GM12872 (cell line): ENCODE results near the gene RAP1A.

ENCODE experiments used
- TF ChIP-seq, protein P1 (sequence below): IDR thresholded peaks from 3 replicates; pipeline ENCODE4 v1.5.1; 2011; ENCODE audit warnings: low read depth, mild to moderate bottlenecking, low read length, moderate library complexity; ENCODE audit not compliant: insufficient read depth

Gene RAP1A

GRCh38 chr1:111648806-111649205 lies 29.2 kb downstream of the RAP1A start:
- TF ChIP-seq, protein P1, sequence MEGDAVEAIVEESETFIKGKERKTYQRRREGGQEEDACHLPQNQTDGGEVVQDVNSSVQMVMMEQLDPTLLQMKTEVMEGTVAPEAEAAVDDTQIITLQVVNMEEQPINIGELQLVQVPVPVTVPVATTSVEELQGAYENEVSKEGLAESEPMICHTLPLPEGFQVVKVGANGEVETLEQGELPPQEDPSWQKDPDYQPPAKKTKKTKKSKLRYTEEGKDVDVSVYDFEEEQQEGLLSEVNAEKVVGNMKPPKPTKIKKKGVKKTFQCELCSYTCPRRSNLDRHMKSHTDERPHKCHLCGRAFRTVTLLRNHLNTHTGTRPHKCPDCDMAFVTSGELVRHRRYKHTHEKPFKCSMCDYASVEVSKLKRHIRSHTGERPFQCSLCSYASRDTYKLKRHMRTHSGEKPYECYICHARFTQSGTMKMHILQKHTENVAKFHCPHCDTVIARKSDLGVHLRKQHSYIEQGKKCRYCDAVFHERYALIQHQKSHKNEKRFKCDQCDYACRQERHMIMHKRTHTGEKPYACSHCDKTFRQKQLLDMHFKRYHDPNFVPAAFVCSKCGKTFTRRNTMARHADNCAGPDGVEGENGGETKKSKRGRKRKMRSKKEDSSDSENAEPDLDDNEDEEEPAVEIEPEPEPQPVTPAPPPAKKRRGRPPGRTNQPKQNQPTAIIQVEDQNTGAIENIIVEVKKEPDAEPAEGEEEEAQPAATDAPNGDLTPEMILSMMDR: no peak

DNA sequence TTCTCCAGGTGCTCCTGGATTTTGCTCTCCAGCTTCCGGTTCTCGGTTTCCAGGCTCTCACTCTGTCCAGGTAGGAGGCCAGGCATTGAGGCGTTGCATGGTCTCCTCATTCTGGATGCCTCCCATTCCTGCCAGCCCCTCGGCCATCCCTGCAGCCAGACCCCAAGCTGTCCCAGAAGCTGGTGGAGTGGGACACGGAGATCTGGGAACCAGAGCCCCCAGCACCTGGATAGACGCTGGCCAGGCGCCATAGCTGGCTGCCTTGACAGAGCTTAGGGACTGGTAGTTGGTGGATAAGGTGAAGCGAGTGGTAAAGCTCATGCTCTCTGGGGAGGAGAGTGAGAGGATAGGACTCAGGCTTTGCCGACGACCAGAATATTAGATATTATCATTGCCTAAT lies 29.6 kb downstream of the RAP1A start:
- TF ChIP-seq, protein P1: no peak

DNA sequence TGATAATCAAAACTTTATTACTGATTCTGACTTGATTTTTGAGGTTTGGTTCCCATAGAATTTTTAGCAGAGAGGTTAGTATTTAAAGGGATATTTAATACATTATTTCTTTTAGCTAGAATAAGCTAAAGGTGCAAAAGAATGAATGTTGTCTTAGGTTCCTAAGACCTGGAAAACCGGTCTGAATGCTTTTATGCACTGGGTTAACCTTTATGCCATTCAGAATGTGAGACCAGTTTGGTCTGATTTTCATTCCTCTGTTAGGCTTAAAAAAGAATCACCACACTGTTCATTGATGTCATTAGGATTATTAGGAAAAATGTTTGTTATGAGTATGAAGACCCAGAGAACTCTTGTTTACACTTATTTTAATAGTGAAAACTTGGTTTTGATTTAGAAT lies 30.1 kb downstream of the RAP1A start:
- TF ChIP-seq, protein P1: no peak

GRCh38 chr1:111653709-111654108 lies 34.1 kb downstream of the RAP1A start:
- TF ChIP-seq, protein P1: no peak

DNA sequence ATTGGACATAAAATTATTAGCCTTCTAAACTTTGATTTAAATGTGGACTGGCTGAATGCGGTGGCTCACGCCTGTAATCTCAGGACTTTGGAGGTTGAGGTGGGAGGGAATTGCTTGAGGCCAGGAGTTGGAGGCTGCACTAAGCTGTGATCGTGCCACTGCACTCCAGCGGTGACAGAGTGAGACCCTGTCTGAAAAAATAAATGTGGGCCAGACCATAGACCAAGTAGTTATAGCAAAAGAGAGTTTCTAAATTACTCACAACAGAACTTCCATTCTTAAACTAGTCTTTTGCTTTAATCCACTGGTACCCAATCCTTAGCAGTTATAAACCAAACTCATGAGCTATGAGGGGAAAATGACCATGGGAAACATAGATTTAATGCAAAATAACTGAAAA lies 35.2 kb downstream of the RAP1A start:
- TF ChIP-seq, protein P1: no peak

- TF ChIP-seq, protein P1: peak; percentile 51
Measured at GRCh38 chr1:111656086-111657017, 36.8 kb downstream of the RAP1A start.

DNA sequence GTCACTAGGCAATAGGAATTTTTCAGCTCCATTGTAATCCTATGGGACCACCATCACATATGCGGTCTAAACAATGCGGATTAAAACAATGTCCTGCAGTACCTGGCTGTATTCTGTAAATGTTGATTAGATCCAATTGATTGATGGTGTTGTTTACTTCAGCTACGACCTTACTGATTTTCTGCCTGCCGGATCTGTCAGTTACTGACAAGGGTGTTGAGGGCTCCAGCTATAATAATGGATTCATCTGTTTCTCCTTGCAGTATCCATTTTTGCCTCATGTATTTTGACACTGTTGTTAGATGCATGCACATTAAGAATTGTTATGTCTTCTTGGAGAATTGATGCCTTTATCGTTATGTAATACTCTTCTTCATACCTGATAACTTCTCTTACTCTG lies 39.0 kb downstream of the RAP1A start:
- TF ChIP-seq, protein P1: no peak
